Globus pallidus (tissue), 1 donor: ENCODE measurements around the gene GUCY1A2.
"Not testable (repeated sequence)": the region's sequence is repeated elsewhere in the genome, so short reads cannot be mapped to it uniquely, and the experiment has no call there.

Source experiments
- DNase-seq: peaks from one replicate; pipeline ENCODE4 v3.0.0-alpha.2; 2015; ENCODE audit warnings: low spot score

GUCY1A2 gene

GRCh38 chr11:106834567-106834966 lies 183.7 kb downstream of the GUCY1A2 start:
- no peak for DNase-seq

- no peak for DNase-seq
Observed at GRCh38 chr11:106828976-106829375, 189.3 kb downstream of the GUCY1A2 start.

- DNase-seq = no peak
Observed at GRCh38 chr11:106828576-106828975, 189.7 kb downstream of the GUCY1A2 start.

GRCh38 chr11:106827687-106828086 lies 190.6 kb downstream of the GUCY1A2 start:
- DNase-seq = no peak

- DNase-seq = not testable (repeated sequence)
Observed at GRCh38 chr11:106826558-106826957, 191.7 kb downstream of the GUCY1A2 start.

- DNase-seq = no peak
Observed at GRCh38 chr11:106821826-106822225, 196.4 kb downstream of the GUCY1A2 start.

GRCh38 chr11:106821291-106821690 lies 197.0 kb downstream of the GUCY1A2 start:
- no peak for DNase-seq

GRCh38 chr11:106818443-106818842 lies 199.8 kb downstream of the GUCY1A2 start:
- DNase-seq = no peak

- no peak for DNase-seq
Observed at GRCh38 chr11:106815209-106815608, 203.1 kb downstream of the GUCY1A2 start.

- no peak for DNase-seq
Observed at GRCh38 chr11:106813806-106814205, 204.5 kb downstream of the GUCY1A2 start.

- DNase-seq = no peak
Observed at GRCh38 chr11:106794058-106794457, 224.2 kb downstream of the GUCY1A2 start.

GRCh38 chr11:106789406-106789805 lies 228.9 kb downstream of the GUCY1A2 start:
- no peak for DNase-seq

GRCh38 chr11:106787454-106787853 lies 230.8 kb downstream of the GUCY1A2 start:
- no peak for DNase-seq

- no peak for DNase-seq
Observed at GRCh38 chr11:106785913-106786650, 232.2 kb downstream of the GUCY1A2 start.

GRCh38 chr11:106777302-106777701 lies 241.0 kb downstream of the GUCY1A2 start:
- not testable (repeated sequence) for DNase-seq

GRCh38 chr11:106770489-106771085 lies 247.7 kb downstream of the GUCY1A2 start:
- no peak for DNase-seq

- DNase-seq = no peak
Observed at GRCh38 chr11:106765469-106766258, 252.6 kb downstream of the GUCY1A2 start.

GRCh38 chr11:106763501-106763900 lies 254.8 kb downstream of the GUCY1A2 start:
- no peak for DNase-seq

GRCh38 chr11:106761745-106762144 lies 256.5 kb downstream of the GUCY1A2 start:
- DNase-seq = no peak

- no peak for DNase-seq
Observed at GRCh38 chr11:106761240-106761639, 257.0 kb downstream of the GUCY1A2 start.

GRCh38 chr11:106748059-106748458 lies 270.2 kb downstream of the GUCY1A2 start:
- DNase-seq = no peak

GRCh38 chr11:106745941-106746340 lies 272.3 kb downstream of the GUCY1A2 start:
- no peak for DNase-seq

- DNase-seq = no peak
Observed at GRCh38 chr11:106733635-106734034, 284.6 kb downstream of the GUCY1A2 start.
